Adrenal gland (tissue), 5 donors: Measurements from ENCODE around the gene OR52N1.

Experiments
- CTCF ChIP-seq, 6 experiments: fragments of 450-650 bp in 4 of 6; fragments of 200-600 bp in 2 of 6; sonication (generic) in 1 of 6; IDR thresholded peaks; 1 replicate in 5 of 6; 2 replicates in 1 of 6; pipeline versions ENCODE4 v1.5.1 to v1.8.0; 2016 to 2021; ENCODE audit warnings: antibody characterized with exemption in 6 of 6, mild to moderate bottlenecking in 2 of 6, moderate library complexity in 1 of 6
- POLR2A ChIP-seq, 2 donors: fragments of 450-650 bp; IDR thresholded peaks; one replicate each; pipeline ENCODE4 v1.6.1; 2017; ENCODE audit warnings: antibody characterized with exemption in 2 of 2, mild to moderate bottlenecking in 2 of 2, moderate library complexity in 1 of 2
- donor health status: DM: no; HTN: no; CAD: no.

DNA sequence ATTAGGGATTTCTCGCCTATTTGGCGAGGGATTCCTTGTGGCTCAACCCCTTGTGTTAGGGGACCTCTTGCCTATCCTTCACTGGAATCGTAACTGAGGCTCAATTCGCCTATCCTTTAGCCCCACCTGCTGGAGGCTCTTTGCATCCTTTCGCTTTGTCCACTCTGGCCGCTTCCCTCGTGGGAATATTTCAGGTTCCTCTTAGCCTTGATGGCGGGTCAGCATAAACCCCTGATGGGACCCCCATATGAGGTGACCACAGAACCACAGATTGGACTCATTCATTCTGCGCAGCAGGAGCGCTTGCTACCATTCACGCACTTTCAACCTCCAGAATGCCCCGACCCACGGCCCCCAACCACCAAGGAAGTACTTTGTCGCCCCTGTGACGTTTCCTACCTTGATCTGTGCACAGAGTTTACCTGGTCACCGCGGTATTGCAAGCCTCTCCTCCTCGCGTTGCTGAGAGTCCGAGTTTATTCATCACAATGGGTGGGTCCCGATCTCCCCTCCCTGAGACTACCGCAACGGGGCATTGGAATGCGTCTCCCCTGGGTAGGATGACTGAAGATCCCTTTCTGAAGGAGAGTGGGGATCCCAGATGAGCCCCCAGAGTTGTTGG lies 17.5 kb upstream of the OR52N1 start, which contains the start of gene OR52N2:
- peak; percentile 75 to 91 (median 82) for TF ChIP-seq CTCF (IDR thresholded peaks at IDR 0.05)
- no peak for TF ChIP-seq POLR2A (IDR thresholded peaks at IDR 0.05)
